ENCODE results near the gene TMEM243.

TMEM243 gene

GRCh38 chr7:87155788-87156187 lies 63.7 kb downstream of the TMEM243 start:
- DNase-seq (ENCODE audit: low read depth), result no peak

- no peak for DNase-seq (ENCODE audit: low read depth)
Measured at GRCh38 chr7:87154569-87154968, 65.0 kb downstream of the TMEM243 start.

- no peak for DNase-seq (ENCODE audit: low read depth)
Measured at GRCh38 chr7:87154166-87154565, 65.4 kb downstream of the TMEM243 start.

GRCh38 chr7:87152897-87153641 lies 66.5 kb downstream of the TMEM243 start:
- no peak for DNase-seq (ENCODE audit: low read depth)

- peak; percentile 71 for DNase-seq (ENCODE audit: low read depth)
Measured at GRCh38 chr7:87152112-87152896, 67.2 kb downstream of the TMEM243 start, which contains the start of gene DMTF1. DMTF1 (plus strand) TSS chr7:87152453; CDS start chr7:87164942, 12,489 bp downstream.

GRCh38 chr7:87151729-87152111 lies 67.8 kb downstream of the TMEM243 start:
- DNase-seq (ENCODE audit: low read depth), result no peak

- DNase-seq (ENCODE audit: low read depth), result no peak
Measured at GRCh38 chr7:87151002-87151728, 68.4 kb downstream of the TMEM243 start.

GRCh38 chr7:87148332-87148955 lies 71.1 kb downstream of the TMEM243 start:
- no peak for DNase-seq (ENCODE audit: low read depth)

GRCh38 chr7:87147500-87147899 lies 72.0 kb downstream of the TMEM243 start:
- no peak for DNase-seq (ENCODE audit: low read depth)

GRCh38 chr7:87146740-87147386 lies 72.7 kb downstream of the TMEM243 start:
- DNase-seq (ENCODE audit: low read depth), result no peak

Data from HS-27A (cell line).